ENCODE measurements around the gene SPATA2.

Gene SPATA2

DNA sequence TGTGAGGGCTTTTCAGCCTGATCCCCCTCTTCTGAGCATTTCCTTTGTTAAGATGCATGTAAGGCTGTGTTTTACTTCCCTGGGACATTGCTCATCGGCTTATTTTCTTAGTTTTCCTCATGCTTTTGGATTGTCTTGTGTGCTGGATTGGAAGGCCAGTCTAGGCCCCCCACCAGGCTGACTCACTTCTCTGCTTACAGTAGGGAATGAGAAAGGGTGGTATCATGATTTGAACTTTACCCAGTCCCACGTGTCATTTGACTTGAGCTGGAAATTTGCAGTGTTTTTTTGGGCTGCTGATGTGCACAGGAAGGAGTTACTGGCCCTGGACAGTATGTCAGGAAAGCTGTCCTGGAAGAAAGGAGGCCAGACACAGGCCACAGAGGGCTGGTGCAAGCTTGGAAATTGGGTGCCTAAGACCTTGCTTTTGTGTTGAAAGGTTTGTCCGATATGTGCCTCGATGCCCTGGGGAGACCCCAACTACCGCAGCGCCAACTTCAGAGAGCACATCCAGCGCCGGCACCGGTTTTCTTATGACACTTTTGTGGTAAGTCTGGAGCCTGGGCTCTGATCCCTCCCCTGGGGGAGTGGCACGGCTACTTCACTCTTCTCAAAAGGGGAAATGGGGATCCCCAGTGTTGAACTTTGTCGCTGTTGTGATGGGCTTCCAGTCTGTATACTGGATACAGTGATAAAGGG lies 33.6 kb upstream of the SPATA2 start:
- no peak overlapping the region for H3K4me3 ChIP-seq (ENCODE audit: low read depth, low read length)
- no peak for DNase-seq (ENCODE audit: low read depth)
- TF ChIP-seq, protein P1, sequence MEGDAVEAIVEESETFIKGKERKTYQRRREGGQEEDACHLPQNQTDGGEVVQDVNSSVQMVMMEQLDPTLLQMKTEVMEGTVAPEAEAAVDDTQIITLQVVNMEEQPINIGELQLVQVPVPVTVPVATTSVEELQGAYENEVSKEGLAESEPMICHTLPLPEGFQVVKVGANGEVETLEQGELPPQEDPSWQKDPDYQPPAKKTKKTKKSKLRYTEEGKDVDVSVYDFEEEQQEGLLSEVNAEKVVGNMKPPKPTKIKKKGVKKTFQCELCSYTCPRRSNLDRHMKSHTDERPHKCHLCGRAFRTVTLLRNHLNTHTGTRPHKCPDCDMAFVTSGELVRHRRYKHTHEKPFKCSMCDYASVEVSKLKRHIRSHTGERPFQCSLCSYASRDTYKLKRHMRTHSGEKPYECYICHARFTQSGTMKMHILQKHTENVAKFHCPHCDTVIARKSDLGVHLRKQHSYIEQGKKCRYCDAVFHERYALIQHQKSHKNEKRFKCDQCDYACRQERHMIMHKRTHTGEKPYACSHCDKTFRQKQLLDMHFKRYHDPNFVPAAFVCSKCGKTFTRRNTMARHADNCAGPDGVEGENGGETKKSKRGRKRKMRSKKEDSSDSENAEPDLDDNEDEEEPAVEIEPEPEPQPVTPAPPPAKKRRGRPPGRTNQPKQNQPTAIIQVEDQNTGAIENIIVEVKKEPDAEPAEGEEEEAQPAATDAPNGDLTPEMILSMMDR (IDR thresholded peaks at IDR 0.05; ENCODE audit: low read depth, low read length, missing control alignments), result no peak

DNA sequence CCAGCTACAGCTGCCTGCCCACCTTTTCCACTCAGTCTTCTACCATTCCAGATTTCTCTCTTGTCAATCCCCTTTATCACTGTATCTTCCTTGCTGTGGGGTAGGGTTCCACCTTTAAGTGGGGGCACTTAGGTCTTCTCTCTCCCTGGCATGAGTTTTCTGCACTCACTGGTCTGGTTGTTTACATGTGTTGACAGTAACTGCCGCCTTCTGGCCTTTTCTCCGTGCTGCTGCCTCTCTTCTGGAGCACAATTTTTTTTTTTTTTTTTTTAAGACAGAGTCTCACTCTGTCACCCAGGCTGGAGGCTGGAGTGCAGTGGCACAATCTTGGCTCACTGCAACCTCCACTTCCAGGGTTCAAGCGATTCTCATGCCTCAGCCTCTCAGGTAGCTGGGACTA lies 32.8 kb upstream of the SPATA2 start:
- TF ChIP-seq, protein P1 (IDR thresholded peaks at IDR 0.05; ENCODE audit: low read depth, low read length, missing control alignments), result no peak
- H3K4me3 ChIP-seq (ENCODE audit: low read depth, low read length), result no peak overlapping the region
- DNase-seq (ENCODE audit: low read depth), result no peak

DNA sequence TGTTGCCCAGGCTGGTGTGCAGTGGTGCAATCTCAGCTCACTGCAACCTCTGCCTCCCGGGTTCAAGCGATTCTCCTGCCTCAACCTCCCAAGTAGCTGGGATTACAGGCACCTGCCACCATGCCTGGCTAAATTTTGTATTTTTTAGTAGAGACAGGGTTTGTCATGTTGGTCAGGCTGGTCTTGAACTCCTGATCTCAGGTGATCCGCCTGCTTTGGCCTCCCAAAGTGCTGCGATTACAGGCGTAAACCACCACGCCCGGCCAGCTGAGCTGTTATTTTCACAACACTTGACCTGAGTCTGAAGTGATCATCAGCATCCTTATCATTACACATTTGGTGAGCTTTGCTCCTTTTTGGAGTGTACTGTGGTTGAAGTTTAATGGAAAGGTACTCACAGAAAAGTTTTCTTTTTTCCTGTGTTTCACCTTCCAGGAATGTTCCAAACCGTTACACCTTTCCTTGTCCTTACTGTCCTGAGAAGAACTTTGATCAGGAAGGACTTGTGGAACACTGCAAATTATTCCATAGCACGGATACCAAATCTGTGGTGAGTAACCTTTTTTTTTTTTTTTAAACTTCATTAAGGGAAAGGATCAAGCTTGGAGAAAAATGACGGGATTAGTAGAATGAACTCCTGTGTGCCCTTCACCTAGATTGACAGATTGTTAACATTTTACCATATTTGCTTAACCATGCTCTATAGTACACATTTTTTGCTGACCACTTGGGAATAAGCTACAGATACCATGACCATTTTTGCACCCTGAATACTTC lies 30.6 kb upstream of the SPATA2 start:
- H3K4me3 ChIP-seq (ENCODE audit: low read depth, low read length), result no peak overlapping the region
- TF ChIP-seq, protein P1 (IDR thresholded peaks at IDR 0.05; ENCODE audit: low read depth, low read length, missing control alignments), result no peak
- DNase-seq (ENCODE audit: low read depth), result no peak

DNA sequence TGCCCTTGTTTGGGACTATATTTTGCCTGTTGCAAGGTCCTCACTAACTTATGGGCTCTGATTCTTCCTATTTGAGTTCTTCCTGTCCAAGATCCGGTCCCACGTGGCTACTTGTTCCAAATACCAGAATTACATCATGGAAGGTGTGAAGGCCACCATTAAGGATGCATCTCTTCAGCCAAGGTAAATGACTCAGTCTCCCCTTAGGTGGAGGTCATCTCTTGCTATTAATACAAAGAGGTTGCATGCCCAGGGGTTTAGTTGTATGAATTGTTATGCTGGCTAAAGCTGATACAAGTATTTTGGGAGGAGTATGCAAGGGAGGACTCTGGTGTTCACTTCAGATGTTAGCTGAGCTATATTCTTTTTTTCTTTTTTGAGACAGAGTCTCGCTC lies 30.0 kb upstream of the SPATA2 start:
- no peak overlapping the region for H3K4me3 ChIP-seq (ENCODE audit: low read depth, low read length)
- no peak for DNase-seq (ENCODE audit: low read depth)
- TF ChIP-seq, protein P1 (IDR thresholded peaks at IDR 0.05; ENCODE audit: low read depth, low read length, missing control alignments), result no peak

DNA sequence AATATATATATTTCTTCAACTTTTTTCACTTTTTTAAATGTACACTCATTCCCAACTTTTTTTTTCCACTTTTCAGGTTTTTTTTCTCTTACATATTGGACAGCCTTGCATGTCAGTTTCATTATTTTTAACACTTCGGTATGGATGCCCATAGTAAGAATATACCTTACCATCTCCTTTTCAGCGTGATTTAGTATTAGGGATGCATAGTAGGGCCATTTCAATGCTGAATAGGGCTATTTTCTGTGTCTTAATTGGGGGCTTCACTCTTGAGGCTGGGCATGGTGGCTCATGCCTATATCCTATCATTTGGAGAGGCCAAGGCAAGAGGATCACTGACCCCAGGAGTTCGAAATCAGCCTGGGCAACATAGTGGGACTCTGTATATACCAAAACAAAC lies 27.6 kb upstream of the SPATA2 start:
- no peak overlapping the region for H3K4me3 ChIP-seq (ENCODE audit: low read depth, low read length)
- no peak for DNase-seq (ENCODE audit: low read depth)
- TF ChIP-seq, protein P1 (IDR thresholded peaks at IDR 0.05; ENCODE audit: low read depth, low read length, missing control alignments), result no peak

DNA sequence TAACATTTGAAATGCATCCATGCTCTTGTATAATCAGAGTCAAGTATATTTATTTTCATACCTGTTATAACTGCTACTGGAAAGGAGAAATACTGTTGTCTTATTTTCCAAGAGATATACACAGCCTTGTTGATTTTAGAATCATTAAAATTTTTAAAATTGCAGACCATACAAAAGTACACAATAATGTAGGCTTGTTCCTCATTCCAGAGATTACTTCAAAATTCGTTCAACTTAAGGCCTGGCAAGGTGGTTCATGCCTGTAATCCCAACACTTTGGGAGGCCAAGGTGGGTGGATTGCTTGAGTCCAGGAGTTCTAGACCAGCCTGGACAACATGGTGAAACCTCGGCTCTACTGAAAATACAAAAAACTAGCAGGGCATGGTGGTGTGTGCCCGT lies 27.0 kb upstream of the SPATA2 start:
- TF ChIP-seq, protein P1 (IDR thresholded peaks at IDR 0.05; ENCODE audit: low read depth, low read length, missing control alignments), result no peak
- H3K4me3 ChIP-seq (ENCODE audit: low read depth, low read length), result no peak overlapping the region
- no peak for DNase-seq (ENCODE audit: low read depth)

Data from GM12864 (cell line).